Esophagus muscularis mucosa (tissue), 3 donors: ENCODE data around the gene CERS5.

Experiments
- POLR2A ChIP-seq: fragments of 450-650 bp; IDR thresholded peaks from one replicate; pipeline ENCODE4 v1.6.1; 2017; ENCODE audit warnings: antibody characterized with exemption, moderate library complexity, mild to moderate bottlenecking, low read depth
- TF ChIP-seq, protein P1 (sequence below), 3 experiments: fragments of 200-600 bp in 2 of 3; fragments of 450-650 bp in 1 of 3; sonication (generic) in 2 of 3; IDR thresholded peaks; one replicate each; pipeline ENCODE4 v1.5.1; 2017 to 2019; ENCODE audit warnings: antibody characterized with exemption in 3 of 3, mild to moderate bottlenecking in 2 of 3, moderate library complexity in 1 of 3

GRCh38 chr12:50201987-50202521, 34.9 kb upstream of the CERS5 start:
- TF ChIP-seq, protein P1, sequence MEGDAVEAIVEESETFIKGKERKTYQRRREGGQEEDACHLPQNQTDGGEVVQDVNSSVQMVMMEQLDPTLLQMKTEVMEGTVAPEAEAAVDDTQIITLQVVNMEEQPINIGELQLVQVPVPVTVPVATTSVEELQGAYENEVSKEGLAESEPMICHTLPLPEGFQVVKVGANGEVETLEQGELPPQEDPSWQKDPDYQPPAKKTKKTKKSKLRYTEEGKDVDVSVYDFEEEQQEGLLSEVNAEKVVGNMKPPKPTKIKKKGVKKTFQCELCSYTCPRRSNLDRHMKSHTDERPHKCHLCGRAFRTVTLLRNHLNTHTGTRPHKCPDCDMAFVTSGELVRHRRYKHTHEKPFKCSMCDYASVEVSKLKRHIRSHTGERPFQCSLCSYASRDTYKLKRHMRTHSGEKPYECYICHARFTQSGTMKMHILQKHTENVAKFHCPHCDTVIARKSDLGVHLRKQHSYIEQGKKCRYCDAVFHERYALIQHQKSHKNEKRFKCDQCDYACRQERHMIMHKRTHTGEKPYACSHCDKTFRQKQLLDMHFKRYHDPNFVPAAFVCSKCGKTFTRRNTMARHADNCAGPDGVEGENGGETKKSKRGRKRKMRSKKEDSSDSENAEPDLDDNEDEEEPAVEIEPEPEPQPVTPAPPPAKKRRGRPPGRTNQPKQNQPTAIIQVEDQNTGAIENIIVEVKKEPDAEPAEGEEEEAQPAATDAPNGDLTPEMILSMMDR (IDR thresholded peaks at IDR 0.05): no peak
- TF ChIP-seq POLR2A: no peak
